GM12878 (cell line): ENCODE data around the gene PTPN13. TPM values are rescaled to one million over a fixed set of nuclear protein-coding genes. Genes with fewer than 3 reads are reported as not detected.

ENCODE experiments used
- ATAC-seq: fragments of 200-7000 bp; cut with Tn5 transposase; 3 replicates; pipeline ENCODE4 v1.9.1; 2020; ENCODE audit warnings: mild to moderate bottlenecking, moderate library complexity
- BruUV-seq: library from RNA; stranded (reverse); fragments of 400-500 nt; replicated peaks from 2 replicates; lab custom pipeline; 2021; lab: Mats Ljungman, UMichigan
- CTCF ChIA-PET: fragments of 300-600 bp; sonication (Branson Sonifier 250); formaldehyde crosslinking; extraction: SDS; loops from one replicate; lab custom pipeline; 2021; ENCODE audit warnings: inconsistent platforms; lab: Yijun Ruan, JAX
- POLR2A ChIA-PET: fragments of 350-600 bp; formaldehyde crosslinking; extraction: SDS; loops from one replicate; lab custom pipeline; 2021; ENCODE audit warnings: inconsistent platforms; lab: Charles Lee
- RAD21 ChIA-PET: fragments of 300-600 bp; sonication (Branson Sonifier 250); formaldehyde crosslinking; loops from one replicate; lab custom pipeline; 2023; ENCODE audit warnings: antibody characterized with exemption; ENCODE audit not compliant: unreplicated experiment; lab: Charles Lee
- SMC1A ChIA-PET: fragments of 300-600 bp; sonication (Branson Sonifier 250); formaldehyde crosslinking; loops from one replicate; lab custom pipeline; 2023; ENCODE audit not compliant: unreplicated experiment, uncharacterized antibody; lab: Charles Lee
- DNase-seq: peaks from one replicate; pipeline ENCODE4 v3.0.0-alpha.2; 2011; ENCODE audit warnings: low read depth, low spot score
- FAIRE-seq: peaks from 3 replicates; lab custom pipeline; 2011; peaks lifted over from hg19 to GRCh38; lab: Jason Lieb, UNC
- H2AFZ ChIP-seq: 2 replicates; pipeline ENCODE4 v1.6.0; 2011; ENCODE audit warnings: low read depth, low read length, control low read depth; ENCODE audit not compliant: control insufficient read depth
- H3K27ac ChIP-seq: 2 replicates; pipeline ENCODE4 v1.5.1; 2011; ENCODE audit warnings: control low read depth; ENCODE audit not compliant: control insufficient read depth, insufficient read depth
- H3K27me3 ChIP-seq, 2 experiments: replicated peaks in 1 of 2; 2 replicates each; pipeline versions ENCODE4 v1.6.0 to v1.6.1; 2011; ENCODE audit warnings: low read length in 1 of 2; ENCODE audit not compliant: control insufficient read depth in 2 of 2, insufficient read depth in 2 of 2
- H3K36me3 ChIP-seq, 2 experiments: 2 replicates each; pipeline ENCODE4 v1.5.1; 2011; ENCODE audit warnings: low read length in 1 of 2; ENCODE audit not compliant: control insufficient read depth in 2 of 2, insufficient read depth in 2 of 2
- H3K4me1 ChIP-seq: 2 replicates; pipeline ENCODE4 v1.6.1; 2011; ENCODE audit warnings: mild to moderate bottlenecking, low read length, moderate library complexity, mixed read lengths; ENCODE audit not compliant: control insufficient read depth, insufficient read depth
- H3K4me2 ChIP-seq: 2 replicates; pipeline ENCODE4 v1.6.0; 2011; ENCODE audit warnings: control low read depth; ENCODE audit not compliant: control insufficient read depth, insufficient read depth
- H3K4me3 ChIP-seq: fragments of 200-600 bp; sonication (generic); 2 replicates; pipeline ENCODE4 v1.5.1; 2016
- H3K79me2 ChIP-seq: 2 replicates; pipeline ENCODE4 v1.6.0; 2011; ENCODE audit warnings: low read length; ENCODE audit not compliant: control insufficient read depth, insufficient read depth
- H3K9ac ChIP-seq: 2 replicates; pipeline ENCODE4 v1.8.0; 2011; ENCODE audit warnings: low read length, control low read depth, mixed read lengths; ENCODE audit not compliant: control insufficient read depth, insufficient read depth
- H3K9me3 ChIP-seq: replicated peaks from 3 replicates; pipeline ENCODE4 v1.5.1; 2011; ENCODE audit warnings: mild to moderate bottlenecking, low read length; ENCODE audit not compliant: control insufficient read depth, insufficient read depth
- H4K20me1 ChIP-seq: 2 replicates; pipeline ENCODE4 v1.6.0; 2011; ENCODE audit not compliant: control insufficient read depth, insufficient read depth
- ASH2L ChIP-seq: fragments of 300-600, 200-600 bp; sonication (generic); IDR thresholded peaks from 2 replicates; pipeline ENCODE4 v1.6.1; 2017; ENCODE audit warnings: low read depth, mild to moderate bottlenecking, borderline replicate concordance
- BCL11A ChIP-seq: IDR thresholded peaks from 2 replicates; pipeline ENCODE4 v1.6.1; 2011; ENCODE audit warnings: low read depth, low read length
- CREB1 ChIP-seq: IDR thresholded peaks from 2 replicates; pipeline ENCODE4 v1.6.1; 2012; ENCODE audit warnings: low read depth, mild to moderate bottlenecking, inconsistent platforms
- ESRRA ChIP-seq: IDR thresholded peaks from 2 replicates; pipeline ENCODE4 v1.6.1; 2012; ENCODE audit warnings: mild to moderate bottlenecking, low read length, improper control_type of control experiment
- KLF5 ChIP-seq: fragments of 450-650 bp; IDR thresholded peaks from 2 replicates; pipeline ENCODE4 v1.6.1; 2014; ENCODE audit warnings: mild to moderate bottlenecking; ENCODE audit not compliant: partially characterized antibody
- MYC ChIP-seq: IDR thresholded peaks from 2 replicates; pipeline ENCODE4 v1.6.1; 2011; ENCODE audit warnings: mild to moderate bottlenecking, low read length, moderate library complexity, inconsistent platforms; ENCODE audit not compliant: insufficient read depth, insufficient replicate concordance, insufficient read length, severe bottlenecking
- RAD21 ChIP-seq: IDR thresholded peaks from 2 replicates; pipeline ENCODE4 v1.6.1; 2011; ENCODE audit warnings: mild to moderate bottlenecking, low read depth, low read length, moderate library complexity; ENCODE audit not compliant: insufficient read depth
- SMARCA5 ChIP-seq: fragments of 450-650 bp; IDR thresholded peaks from 2 replicates; pipeline ENCODE4 v1.6.1; 2017; ENCODE audit warnings: mild to moderate bottlenecking
- SUZ12 ChIP-seq: fragments of 200-600 bp; sonication (generic); IDR thresholded peaks from one replicate; pipeline ENCODE4 v1.6.1; 2018; ENCODE audit warnings: antibody characterized with exemption, mild to moderate bottlenecking; ENCODE audit not compliant: unreplicated experiment
- ZBTB11 ChIP-seq: fragments of 450-650 bp; formaldehyde crosslinking; IDR thresholded peaks from 2 replicates; pipeline ENCODE4 v1.5.0; 2022; ENCODE audit warnings: mild to moderate bottlenecking, missing genetic modification characterization
- ZNF274 ChIP-seq: IDR thresholded peaks from one replicate; pipeline ENCODE4 v1.8.0; 2011; ENCODE audit not compliant: insufficient read length, insufficient read depth
- in situ Hi-C: fragments of 300-500 bp; cut with MboI; formaldehyde crosslinking; loops from 9 replicates; pipeline ENCODE4 v1.14.3; 2018; ENCODE audit warnings: mixed read lengths
- intact Hi-C: fragments of 100-400 bp; cut with micrococcal nuclease; formaldehyde crosslinking; loops from one replicate; pipeline ENCODE4 v1.14.2; 2022; ENCODE audit not compliant: unreplicated experiment
- polyA plus RNA-seq, 11 experiments: library from polyadenylated mRNA; depleted of rRNA in 4 of 11; unstranded in 6 of 11; stranded (reverse) in 5 of 11; fragments of >200 nt; fragmentation: Nextera tagmentation in 4 of 11; fragmentation: Illumina TruSeq in 1 of 11; extraction: Ambion mirVana in 4 of 11; extraction: Trizol in 1 of 11; gene quantifications; 1 replicate in 1 of 11; 2 replicates in 10 of 11; pipeline versions ENCODE4 v1.2.1 to v1.2.3, GENCODE V29; 2011 to 2016; ENCODE audit warnings: inconsistent platforms in 2 of 11, missing spikeins in 2 of 11, low read depth in 1 of 11
- total RNA-seq, 4 experiments: library from RNA; depleted of rRNA in 3 of 4; stranded (reverse); fragments of >200 nt in 3 of 4; fragmentation: Illumina TruSeq in 1 of 4; extraction: Trizol in 1 of 4; gene quantifications; 2 replicates each; pipeline versions ENCODE4 v1.2.1 to v1.2.3, GENCODE V29; 2013 to 2021
- TF ChIP-seq, protein P1 (sequence below): fragments of 150-350 bp; IDR thresholded peaks from 2 replicates; pipeline ENCODE4 v1.6.1; 2016; ENCODE audit warnings: low read depth, low read length

Gene PTPN13
- total and polyA plus RNA-seq, 10 of the 15 experiments (the other 5 are each of a cell fraction or from before 2014, with no cell fraction given) = 8.5 to 69.4 (median 33.9) TPM

GRCh38 chr4:86606809-86607208 is 12.7 kb downstream of the PTPN13 start:
- intact Hi-C loops = no loop called here
- Histone ChIP-seq H3K4me1 (no peaks in the 10 kb centered on the region), H3K27me3 (0 out of 4 replicates have a peak, but pooled peaks cover 0 to 2% of the 10 kb centered on the region in 2 experiments), H3K9me3 (no peaks in the 10 kb centered on the region), H3K4me2 (no peak overlapping the region), H3K4me3 (no peak overlapping the region), H3K36me3 (no peaks in the 10 kb centered on the region), H3K9ac (no peak overlapping the region), H4K20me1 (no peaks in the 10 kb centered on the region), H3K79me2 (no peaks in the 10 kb centered on the region), H3K27ac (no peak overlapping the region), H2AFZ (no peak overlapping the region)
- POLR2A ChIA-PET = interaction anchor here (2.5 kb wide), 1 partner anchor 11 kb away, joined by 22 read pairs; the partner anchor contains the start of gene PTPN13
- in situ Hi-C loops = no loop called here
- ATAC-seq = no peak
- no TSS peak for BruUV-seq
- no peak for TF ChIP-seq RAD21
- no peak for TF ChIP-seq ESRRA
- TF ChIP-seq, protein P1, sequence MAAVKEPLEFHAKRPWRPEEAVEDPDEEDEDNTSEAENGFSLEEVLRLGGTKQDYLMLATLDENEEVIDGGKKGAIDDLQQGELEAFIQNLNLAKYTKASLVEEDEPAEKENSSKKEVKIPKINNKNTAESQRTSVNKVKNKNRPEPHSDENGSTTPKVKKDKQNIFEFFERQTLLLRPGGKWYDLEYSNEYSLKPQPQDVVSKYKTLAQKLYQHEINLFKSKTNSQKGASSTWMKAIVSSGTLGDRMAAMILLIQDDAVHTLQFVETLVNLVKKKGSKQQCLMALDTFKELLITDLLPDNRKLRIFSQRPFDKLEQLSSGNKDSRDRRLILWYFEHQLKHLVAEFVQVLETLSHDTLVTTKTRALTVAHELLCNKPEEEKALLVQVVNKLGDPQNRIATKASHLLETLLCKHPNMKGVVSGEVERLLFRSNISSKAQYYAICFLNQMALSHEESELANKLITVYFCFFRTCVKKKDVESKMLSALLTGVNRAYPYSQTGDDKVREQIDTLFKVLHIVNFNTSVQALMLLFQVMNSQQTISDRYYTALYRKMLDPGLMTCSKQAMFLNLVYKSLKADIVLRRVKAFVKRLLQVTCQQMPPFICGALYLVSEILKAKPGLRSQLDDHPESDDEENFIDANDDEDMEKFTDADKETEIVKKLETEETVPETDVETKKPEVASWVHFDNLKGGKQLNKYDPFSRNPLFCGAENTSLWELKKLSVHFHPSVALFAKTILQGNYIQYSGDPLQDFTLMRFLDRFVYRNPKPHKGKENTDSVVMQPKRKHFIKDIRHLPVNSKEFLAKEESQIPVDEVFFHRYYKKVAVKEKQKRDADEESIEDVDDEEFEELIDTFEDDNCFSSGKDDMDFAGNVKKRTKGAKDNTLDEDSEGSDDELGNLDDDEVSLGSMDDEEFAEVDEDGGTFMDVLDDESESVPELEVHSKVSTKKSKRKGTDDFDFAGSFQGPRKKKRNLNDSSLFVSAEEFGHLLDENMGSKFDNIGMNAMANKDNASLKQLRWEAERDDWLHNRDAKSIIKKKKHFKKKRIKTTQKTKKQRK = no peak
- no peak for TF ChIP-seq KLF5
- TF ChIP-seq MYC = no peak
- no peak for TF ChIP-seq ZBTB11 (CRISPR knock-in tag)
- no peak for TF ChIP-seq ASH2L
- TF ChIP-seq SMARCA5 = no peak
- no peak for TF ChIP-seq BCL11A
- no peak for TF ChIP-seq SUZ12
- no peak for TF ChIP-seq ZNF274
- TF ChIP-seq CREB1 = no peak
- RAD21 ChIA-PET = interaction anchor here (1.5 to 2.5 kb wide), 2 partner anchors 13 to 107 kb away, joined by 4 to 14 read pairs; partner anchors contain the start of gene PTPN13
- no peak for DNase-seq
- FAIRE-seq = no peak
- SMC1A ChIA-PET = interaction anchor here (0.7 to 9.0 kb wide), 7 partner anchors 9 to 108 kb away, joined by 3 to 67 read pairs (median 5); no protein-coding TSS in a partner anchor
- CTCF ChIA-PET = no interaction called here
